ENCODE measurements around the gene DPP6. TPM values are rescaled to one million over a fixed set of nuclear protein-coding genes. Genes with fewer than 3 reads are reported as not detected.

DPP6 gene
- total RNA-seq, 1 donor from 2014 or later: not detected

GRCh38 chr7:154167051-154167450 lies 114.9 kb downstream of the DPP6 start:
- H3K9me3 Mint-ChIP-seq (ENCODE audit: unreplicated experiment): peaks cover 9% of the 10 kb centered on the region
- TF ChIP-seq CTCF (IDR thresholded peaks at IDR 0.05; ENCODE audit: partially characterized antibody, unreplicated experiment): no peak
- no peaks in the 10 kb centered on the region for H3K4me1 Mint-ChIP-seq (ENCODE audit: low read depth, unreplicated experiment)
- H3K27ac Mint-ChIP-seq (ENCODE audit: unreplicated experiment): no peak overlapping the region
- DNase-seq: no peak
- peaks cover 8% of the 10 kb centered on the region for H3K36me3 Mint-ChIP-seq (ENCODE audit: unreplicated experiment)
- no peak overlapping the region for H3K4me3 Mint-ChIP-seq (ENCODE audit: unreplicated experiment)
- H3K27me3 Mint-ChIP-seq (ENCODE audit: unreplicated experiment): no peaks in the 10 kb centered on the region

- Mint-ChIP-seq H3K9me3 (ENCODE audit: unreplicated experiment) (peaks cover 10% of the 10 kb centered on the region), H3K27ac (ENCODE audit: unreplicated experiment) (no peak overlapping the region), H3K4me3 (ENCODE audit: unreplicated experiment) (no peak overlapping the region), H3K4me1 (ENCODE audit: low read depth, unreplicated experiment) (no peaks in the 10 kb centered on the region), H3K36me3 (ENCODE audit: unreplicated experiment) (peaks cover 8% of the 10 kb centered on the region), H3K27me3 (ENCODE audit: unreplicated experiment) (no peaks in the 10 kb centered on the region)
- no peak for TF ChIP-seq CTCF (IDR thresholded peaks at IDR 0.05; ENCODE audit: partially characterized antibody, unreplicated experiment)
- no peak for DNase-seq
Observed at GRCh38 chr7:154167807-154168206, 115.6 kb downstream of the DPP6 start.

- peaks cover 20% of the 10 kb centered on the region for H3K9me3 Mint-ChIP-seq (ENCODE audit: unreplicated experiment)
- no peak for TF ChIP-seq CTCF (IDR thresholded peaks at IDR 0.05; ENCODE audit: partially characterized antibody, unreplicated experiment)
Observed at GRCh38 chr7:154171422-154171821, 119.2 kb downstream of the DPP6 start.

GRCh38 chr7:154172236-154172635 lies 120.0 kb downstream of the DPP6 start:
- H3K4me3 Mint-ChIP-seq (ENCODE audit: unreplicated experiment): no peak overlapping the region
- no peaks in the 10 kb centered on the region for H3K4me1 Mint-ChIP-seq (ENCODE audit: low read depth, unreplicated experiment)
- peaks cover 22% of the 10 kb centered on the region for H3K9me3 Mint-ChIP-seq (ENCODE audit: unreplicated experiment)
- TF ChIP-seq CTCF (IDR thresholded peaks at IDR 0.05; ENCODE audit: partially characterized antibody, unreplicated experiment): no peak
- no peak overlapping the region for H3K27ac Mint-ChIP-seq (ENCODE audit: unreplicated experiment)
- DNase-seq: no peak
- no peaks in the 10 kb centered on the region for H3K27me3 Mint-ChIP-seq (ENCODE audit: unreplicated experiment)
- peaks cover 15% of the 10 kb centered on the region for H3K36me3 Mint-ChIP-seq (ENCODE audit: unreplicated experiment)

More at GRCh38 chr7:154171422-154171821, 119.2 kb downstream of the DPP6 start:
- no peak for DNase-seq
- H3K36me3 Mint-ChIP-seq (ENCODE audit: unreplicated experiment): peaks cover 15% of the 10 kb centered on the region
- no peaks in the 10 kb centered on the region for H3K4me1 Mint-ChIP-seq (ENCODE audit: low read depth, unreplicated experiment)
- no peak overlapping the region for H3K4me3 Mint-ChIP-seq (ENCODE audit: unreplicated experiment)
- H3K27me3 Mint-ChIP-seq (ENCODE audit: unreplicated experiment): no peaks in the 10 kb centered on the region
- no peak overlapping the region for H3K27ac Mint-ChIP-seq (ENCODE audit: unreplicated experiment)

GRCh38 chr7:154177584-154177983 lies 125.4 kb downstream of the DPP6 start:
- H3K36me3 Mint-ChIP-seq (ENCODE audit: unreplicated experiment): peaks cover 12% of the 10 kb centered on the region
- no peak for TF ChIP-seq CTCF (IDR thresholded peaks at IDR 0.05; ENCODE audit: partially characterized antibody, unreplicated experiment)
- H3K4me1 Mint-ChIP-seq (ENCODE audit: low read depth, unreplicated experiment): no peaks in the 10 kb centered on the region
- DNase-seq: no peak
- no peak overlapping the region for H3K4me3 Mint-ChIP-seq (ENCODE audit: unreplicated experiment)
- no peak overlapping the region for H3K27ac Mint-ChIP-seq (ENCODE audit: unreplicated experiment)
- H3K27me3 Mint-ChIP-seq (ENCODE audit: unreplicated experiment): peaks cover 1% of the 10 kb centered on the region
- H3K9me3 Mint-ChIP-seq (ENCODE audit: unreplicated experiment): peaks cover 15% of the 10 kb centered on the region

All from glutamatergic neuron (in vitro differentiated cells).